Stomach (tissue), 4 donors: ENCODE results near the gene CEP85L.

Source experiments
- EP300 ChIP-seq: sonication (generic); formaldehyde crosslinking; IDR thresholded peaks from one replicate; pipeline ENCODE4 v1.6.1; 2017; ENCODE audit warnings: antibody characterized with exemption
- TF ChIP-seq, protein P1 (sequence below), 7 experiments: fragments of 450-650 bp in 4 of 7; fragments of 200-600 bp in 3 of 7; sonication (generic) in 3 of 7; IDR thresholded peaks; one replicate each; pipeline ENCODE4 v1.5.1; 2016 to 2019; ENCODE audit warnings: antibody characterized with exemption in 7 of 7, control low read depth in 2 of 7, mild to moderate bottlenecking in 1 of 7

DNA sequence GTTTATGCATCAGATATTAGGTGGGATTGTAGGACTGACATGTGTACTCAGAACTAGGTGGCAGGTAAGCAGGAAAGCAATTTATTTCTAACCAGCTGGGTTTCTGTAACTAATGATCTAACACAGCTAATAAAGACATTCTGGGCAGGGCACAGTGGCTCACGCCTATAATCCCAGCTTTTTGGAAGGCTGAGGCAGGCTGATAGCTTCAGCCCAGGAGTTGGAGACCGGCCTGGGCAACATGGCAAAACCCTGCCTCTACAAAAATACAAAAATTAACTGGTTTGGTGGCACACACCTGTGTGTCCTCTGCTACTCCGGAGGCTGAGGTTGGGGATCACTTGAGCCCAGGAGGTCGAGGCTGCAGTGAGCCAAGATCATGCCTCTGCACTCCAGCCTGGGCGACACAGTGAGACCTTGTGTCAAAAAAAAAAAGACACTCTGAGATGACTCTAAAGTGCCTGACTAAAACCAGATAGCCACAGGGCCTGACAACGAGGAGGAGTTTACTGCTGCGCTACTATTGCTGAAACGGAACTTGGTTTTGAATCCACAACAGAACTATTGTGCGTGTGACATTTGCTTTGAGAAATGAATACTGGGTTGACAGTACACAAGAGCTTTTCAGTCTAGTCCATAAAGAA is 29.2 kb upstream of the CEP85L start:
- TF ChIP-seq, protein P1, sequence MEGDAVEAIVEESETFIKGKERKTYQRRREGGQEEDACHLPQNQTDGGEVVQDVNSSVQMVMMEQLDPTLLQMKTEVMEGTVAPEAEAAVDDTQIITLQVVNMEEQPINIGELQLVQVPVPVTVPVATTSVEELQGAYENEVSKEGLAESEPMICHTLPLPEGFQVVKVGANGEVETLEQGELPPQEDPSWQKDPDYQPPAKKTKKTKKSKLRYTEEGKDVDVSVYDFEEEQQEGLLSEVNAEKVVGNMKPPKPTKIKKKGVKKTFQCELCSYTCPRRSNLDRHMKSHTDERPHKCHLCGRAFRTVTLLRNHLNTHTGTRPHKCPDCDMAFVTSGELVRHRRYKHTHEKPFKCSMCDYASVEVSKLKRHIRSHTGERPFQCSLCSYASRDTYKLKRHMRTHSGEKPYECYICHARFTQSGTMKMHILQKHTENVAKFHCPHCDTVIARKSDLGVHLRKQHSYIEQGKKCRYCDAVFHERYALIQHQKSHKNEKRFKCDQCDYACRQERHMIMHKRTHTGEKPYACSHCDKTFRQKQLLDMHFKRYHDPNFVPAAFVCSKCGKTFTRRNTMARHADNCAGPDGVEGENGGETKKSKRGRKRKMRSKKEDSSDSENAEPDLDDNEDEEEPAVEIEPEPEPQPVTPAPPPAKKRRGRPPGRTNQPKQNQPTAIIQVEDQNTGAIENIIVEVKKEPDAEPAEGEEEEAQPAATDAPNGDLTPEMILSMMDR (IDR thresholded peaks at IDR 0.05): no peak
- no peak for TF ChIP-seq EP300
